Activated CD4-positive, alpha-beta T cell treated with anti-CD3 and anti-CD28 coated beads, Interleukin-2, Interleukin-6, amounts not matched to agents 100 ng/mL and 50 ng/mL, durations not matched to agents 16 hours and 8 hours (primary cell): ENCODE data around the gene ZDHHC14.

ENCODE experiments used
- DNase-seq: peaks from one replicate; pipeline ENCODE4 v3.0.0-alpha.2; 2020

ZDHHC14 gene

GRCh38 chr6:157520117-157520406, 139.1 kb downstream of the ZDHHC14 start:
- DNase-seq = no peak

- no peak for DNase-seq
These were observed 139.8 kb downstream of the ZDHHC14 start for GRCh38 chr6:157520596-157521361.

- DNase-seq = peak; percentile 27
These were observed 140.7 kb downstream of the ZDHHC14 start for GRCh38 chr6:157521362-157522335.

- DNase-seq = no peak
These were observed 141.5 kb downstream of the ZDHHC14 start for GRCh38 chr6:157522472-157522871.

- no peak for DNase-seq
These were observed 143.7 kb downstream of the ZDHHC14 start for GRCh38 chr6:157524735-157525134.

- no peak for DNase-seq
These were observed 144.4 kb downstream of the ZDHHC14 start for GRCh38 chr6:157525292-157525889.

- DNase-seq = no peak
These were observed 145.0 kb downstream of the ZDHHC14 start for GRCh38 chr6:157525918-157526425.

GRCh38 chr6:157527471-157527907, 146.5 kb downstream of the ZDHHC14 start:
- peak; percentile 51 for DNase-seq

GRCh38 chr6:157528931-157529653, 148.1 kb downstream of the ZDHHC14 start:
- no peak for DNase-seq

- DNase-seq = no peak
These were observed 148.7 kb downstream of the ZDHHC14 start for GRCh38 chr6:157529654-157530039.

GRCh38 chr6:157530126-157530525, 149.1 kb downstream of the ZDHHC14 start:
- DNase-seq = no peak

- DNase-seq = no peak
These were observed 149.8 kb downstream of the ZDHHC14 start for GRCh38 chr6:157530724-157531168.

GRCh38 chr6:157531169-157531985, 150.4 kb downstream of the ZDHHC14 start:
- no peak for DNase-seq

- DNase-seq = no peak
These were observed 151.0 kb downstream of the ZDHHC14 start for GRCh38 chr6:157531986-157532365.

- no peak for DNase-seq
These were observed 152.3 kb downstream of the ZDHHC14 start for GRCh38 chr6:157533048-157533871.

GRCh38 chr6:157534134-157534871, 153.3 kb downstream of the ZDHHC14 start:
- DNase-seq = no peak

GRCh38 chr6:157534977-157535339, 154.0 kb downstream of the ZDHHC14 start:
- no peak for DNase-seq

GRCh38 chr6:157535340-157536222, 154.6 kb downstream of the ZDHHC14 start:
- peak; percentile 86 for DNase-seq

GRCh38 chr6:157536223-157536545, 155.2 kb downstream of the ZDHHC14 start:
- DNase-seq = no peak
